Erythroblast (primary cell): ENCODE measurements around the gene OSBP2.

ENCODE experiments used
- GATA1 ChIP-seq: IDR thresholded peaks from 2 replicates; pipeline ENCODE4 v1.6.1; 2011; ENCODE audit warnings: low read depth, mild to moderate bottlenecking, control low read depth, low read length, moderate library complexity
- POLR2A ChIP-seq: IDR thresholded peaks from 2 replicates; pipeline ENCODE4 v1.6.1; 2011; ENCODE audit warnings: mild to moderate bottlenecking, low read length

DNA sequence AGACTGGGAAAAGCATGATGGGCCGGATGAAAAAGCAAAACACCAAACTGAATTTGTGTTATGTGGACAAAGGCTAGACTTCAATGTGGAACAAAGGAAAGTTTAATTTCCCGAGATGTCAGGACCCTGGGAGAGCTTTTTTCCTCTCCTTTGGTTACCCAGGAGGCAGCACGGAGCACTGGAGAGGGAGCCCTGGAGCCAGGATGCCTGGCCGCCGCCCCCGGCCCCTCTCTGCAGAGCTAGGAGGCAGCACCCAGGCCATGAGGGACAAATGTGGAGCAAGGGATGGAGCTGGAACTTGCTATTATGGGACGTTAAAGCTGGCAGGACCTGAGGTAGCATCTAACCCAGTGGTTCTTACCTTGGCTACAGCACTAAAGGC lies 165.0 kb downstream of the OSBP2 start:
- TF ChIP-seq POLR2A (no peak), GATA1 (no peak)
